Activated T-cell treated with anti-CD3 and anti-CD28 coated beads, Interleukin-2, amount 50 U/mL, for 48 hours (primary cell): ENCODE measurements around the gene SESTD1.
A peak's percentile ranks its signal among the peaks of the same experiment; 100 is the strongest.

Experiments
- DNase-seq, 2 experiments: peaks; one replicate each; pipeline ENCODE4 v3.0.0-alpha.2; 2020

The SESTD1 gene

GRCh38 chr2:179264368-179265081 lies at the start of gene SESTD1:
TSS of gene SESTD1 (minus strand) at chr2:179264832. CDS start at chr2:179191841, 72,991 bp downstream.
- DNase-seq: peak; percentile 68 to 76

GRCh38 chr2:179313057-179313456 lies 48.4 kb upstream of the SESTD1 start:
- no peak for DNase-seq

- DNase-seq: no peak
Observed at GRCh38 chr2:179311101-179311500, 46.5 kb upstream of the SESTD1 start.

GRCh38 chr2:179307616-179308371 lies 43.2 kb upstream of the SESTD1 start:
- no peak for DNase-seq

GRCh38 chr2:179305125-179305524 lies 40.5 kb upstream of the SESTD1 start:
- no peak for DNase-seq

- DNase-seq: no peak
Observed at GRCh38 chr2:179304424-179304823, 39.8 kb upstream of the SESTD1 start.

- DNase-seq: no peak
Observed at GRCh38 chr2:179302764-179303571, 38.3 kb upstream of the SESTD1 start.

- DNase-seq: no peak
Observed at GRCh38 chr2:179302149-179302548, 37.5 kb upstream of the SESTD1 start.

- no peak for DNase-seq
Observed at GRCh38 chr2:179298666-179299065, 34.0 kb upstream of the SESTD1 start.

- DNase-seq: no peak
Observed at GRCh38 chr2:179297927-179298326, 33.3 kb upstream of the SESTD1 start.

GRCh38 chr2:179290329-179290728 lies 25.7 kb upstream of the SESTD1 start:
- DNase-seq: no peak

- no peak for DNase-seq
Observed at GRCh38 chr2:179285060-179285459, 20.4 kb upstream of the SESTD1 start.

- no peak for DNase-seq
Observed at GRCh38 chr2:179277429-179278196, 13.0 kb upstream of the SESTD1 start.

- no peak for DNase-seq
Observed at GRCh38 chr2:179275253-179276012, 10.8 kb upstream of the SESTD1 start.

- no peak for DNase-seq
Observed at GRCh38 chr2:179274749-179275148, 10.1 kb upstream of the SESTD1 start.

- no peak for DNase-seq
Observed at GRCh38 chr2:179273461-179273962, 8.9 kb upstream of the SESTD1 start.

- no peak for DNase-seq
Observed at GRCh38 chr2:179272406-179273192, 8.0 kb upstream of the SESTD1 start.

- no peak for DNase-seq
Observed at GRCh38 chr2:179270689-179271088, 6.1 kb upstream of the SESTD1 start.

GRCh38 chr2:179268277-179268925 lies 3.8 kb upstream of the SESTD1 start:
- DNase-seq: peak; percentile 37 to 41

GRCh38 chr2:179266271-179266670 lies 1.6 kb upstream of the SESTD1 start:
- no peak for DNase-seq
